ENCODE data around the gene CACFD1.

GRCh38 chr9:133463864-133464615, 4.3 kb downstream of the CACFD1 start:
- TF ChIP-seq CTCF (IDR thresholded peaks at IDR 0.05; ENCODE audit: low read depth, low read length) (no peak), POLR2A (IDR thresholded peaks at IDR 0.05; ENCODE audit: extremely low read depth, insufficient read length) (no peak)
